Measurements from ENCODE around the gene FAM169A. TPM values are rescaled to one million over a fixed set of nuclear protein-coding genes. Genes with fewer than 3 reads are reported as not detected.
A peak's percentile ranks its signal among the peaks of the same experiment; 100 is the strongest.
"Not testable (repeated sequence)": the region's sequence is repeated elsewhere in the genome, so short reads cannot be mapped to it uniquely, and the experiment has no call there.

Gene FAM169A
- total and polyA plus RNA-seq, 3 experiments from 2014 or later: 8.4 to 9.2 (median 8.6) TPM

DNA sequence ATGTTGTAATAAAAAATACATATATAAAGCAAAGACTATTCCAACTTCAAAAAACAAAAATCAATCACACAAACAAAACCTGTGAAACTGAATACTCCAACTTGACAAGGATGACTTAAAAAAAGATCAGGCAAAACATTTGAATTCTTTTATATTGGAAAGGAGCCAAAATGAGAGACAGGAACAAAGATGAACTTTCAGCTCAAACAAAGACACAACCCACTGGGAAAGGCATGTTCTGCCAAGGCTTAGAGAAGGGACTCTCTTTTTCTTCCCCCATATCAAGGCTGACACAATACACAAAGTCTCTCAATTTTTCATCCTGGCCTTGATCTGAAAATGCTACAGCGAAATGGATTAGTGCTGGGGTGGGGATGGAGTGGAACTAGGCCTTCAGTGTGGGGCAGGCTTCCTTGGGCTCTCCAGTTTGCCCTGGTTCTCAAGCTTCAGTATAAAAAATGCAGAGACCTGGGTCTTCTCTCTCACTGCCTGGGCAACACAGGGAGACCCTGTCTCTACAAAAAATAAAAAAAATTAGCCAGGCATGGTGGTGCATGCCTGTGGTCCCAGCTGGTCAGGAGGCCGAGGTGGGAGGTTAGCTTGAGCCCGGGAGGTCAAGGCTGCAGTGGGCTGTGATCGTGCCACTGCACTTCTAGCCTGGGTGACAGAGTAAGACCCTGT lies 11.6 kb upstream of the FAM169A start:
- H3K9me3 Mint-ChIP-seq: no peaks in the 10 kb centered on the region

DNA sequence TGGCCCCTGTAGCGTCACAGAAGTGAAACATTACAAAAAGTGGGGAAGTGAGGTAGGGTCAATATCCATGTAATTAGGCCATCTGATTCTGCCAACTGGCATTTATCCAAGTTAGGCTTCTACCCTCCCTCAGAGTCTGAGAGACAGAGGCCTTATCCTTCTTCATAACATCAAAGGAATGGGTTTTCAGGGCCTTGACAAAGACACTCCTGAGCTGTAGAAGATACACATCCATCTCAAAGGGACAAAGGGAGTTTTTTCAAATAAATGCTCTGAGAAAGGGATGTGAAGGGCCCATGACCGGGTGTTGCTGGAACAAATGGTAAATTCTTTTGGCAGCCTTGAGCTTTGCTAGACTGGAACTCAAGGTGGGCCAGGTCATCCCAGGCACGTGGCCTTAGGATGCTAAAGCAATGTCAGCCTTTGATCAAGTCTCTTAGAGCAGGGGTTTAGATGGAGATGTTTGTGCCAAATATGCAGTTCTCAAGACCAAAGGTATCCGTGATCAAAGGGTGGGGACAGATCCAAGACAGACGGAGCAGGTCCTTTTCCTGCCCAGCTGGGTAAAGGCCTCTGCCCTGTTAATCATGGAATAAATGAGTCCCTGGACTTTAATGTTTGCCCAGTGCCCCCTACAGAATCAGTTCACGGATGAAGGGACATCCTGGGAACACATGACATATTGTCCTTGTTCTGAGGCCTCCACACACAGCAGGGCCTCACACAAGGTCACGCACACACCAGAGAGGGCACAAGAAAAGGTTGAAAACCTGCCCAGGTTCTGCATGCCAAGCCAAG lies 10.0 kb upstream of the FAM169A start:
- Mint-ChIP-seq H3K9me3 (no peaks in the 10 kb centered on the region), H3K36me3 (peaks cover 0 to 3% (median 2%) of the 10 kb centered on the region in 3 donors), H3K4me3 (no peak overlapping the region), H3K4me1 (no peaks in the 10 kb centered on the region), H3K27me3 (peaks cover 4 to 5% of the 10 kb centered on the region in 2 donors), H3K27ac (peak overlapping the region in 1 of 8 donors; percentile 38)
- H3K4me3 ChIP-seq (ENCODE audit: low read length): no peak overlapping the region
- no peaks in the 10 kb centered on the region for H3K27me3 ChIP-seq (ENCODE audit: insufficient read depth, low read length, poor library complexity, severe bottlenecking)
- no peaks in the 10 kb centered on the region for H3K36me3 ChIP-seq (ENCODE audit: insufficient read depth, low read length)
- ChIA-PET CTCF (interaction anchor here (1.0 to 1.1 kb wide), 2 partner anchors 15 to 17 kb away, joined by 3 to 4 read pairs; no protein-coding TSS in a partner anchor), POLR2A (no interaction called here)
- H3K4me1 ChIP-seq (ENCODE audit: insufficient read depth, low read length): no peaks in the 10 kb centered on the region
- no peak for DNase-seq
- H3K9me3 ChIP-seq (ENCODE audit: low read length): no peaks in the 10 kb centered on the region
- no peak overlapping the region for H3K27ac ChIP-seq (ENCODE audit: low read depth, low read length)

More for the DNA sequence above, 11.6 kb upstream of the FAM169A start:
- H3K4me3 ChIP-seq (ENCODE audit: low read length): no peak overlapping the region
- POLR2A ChIA-PET: no interaction called here
- H3K9me3 ChIP-seq (ENCODE audit: low read length): no peaks in the 10 kb centered on the region
- H3K36me3 ChIP-seq (ENCODE audit: insufficient read depth, low read length): no peaks in the 10 kb centered on the region
- H3K27me3 ChIP-seq (ENCODE audit: insufficient read depth, low read length, poor library complexity, severe bottlenecking): no peaks in the 10 kb centered on the region
- no peak overlapping the region for H3K27ac ChIP-seq (ENCODE audit: low read depth, low read length)
- Mint-ChIP-seq H3K36me3 (peaks cover 0 to 3% (median 2%) of the 10 kb centered on the region in 3 donors), H3K27ac (peak overlapping the region in 1 of 8 donors; percentile 31), H3K27me3 (peaks cover 1 to 5% of the 10 kb centered on the region in 2 donors), H3K4me3 (no peak overlapping the region), H3K4me1 (no peaks in the 10 kb centered on the region)
- H3K4me1 ChIP-seq (ENCODE audit: insufficient read depth, low read length): no peaks in the 10 kb centered on the region
- CTCF ChIA-PET: no interaction called here
- DNase-seq: no peak

DNA sequence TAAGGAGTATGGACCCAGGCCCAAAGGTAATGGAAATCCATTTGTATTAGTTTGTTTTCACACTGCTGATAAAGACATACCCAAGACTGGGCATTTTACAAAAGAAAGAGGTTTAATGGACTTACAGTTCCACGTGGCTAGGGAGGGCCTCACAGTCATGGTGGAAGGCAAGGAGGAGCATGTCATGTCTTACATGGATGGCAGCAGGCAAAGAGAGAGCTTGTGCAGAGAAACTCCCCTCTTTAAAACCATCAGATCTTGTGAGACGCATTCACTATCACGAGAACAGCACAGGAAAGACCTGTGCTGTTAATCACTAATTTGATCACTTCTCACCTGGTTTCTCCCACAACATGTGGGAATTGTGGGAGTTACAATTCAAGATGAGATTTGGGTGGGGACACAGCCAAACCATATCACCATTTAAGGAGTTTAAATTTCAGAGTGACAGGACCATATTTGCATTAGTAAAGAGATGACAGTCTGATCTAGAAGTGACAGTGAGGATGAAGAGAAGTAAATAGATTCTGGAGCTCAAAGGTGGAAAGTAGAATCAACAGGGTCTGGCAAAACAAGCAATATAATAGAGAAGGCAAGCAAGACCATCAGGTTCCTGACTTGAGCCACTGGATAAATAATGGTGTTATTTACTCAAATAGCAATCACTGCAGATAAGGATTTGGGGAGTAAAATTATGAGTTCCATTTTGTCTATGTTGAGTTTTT lies 7.5 kb upstream of the FAM169A start:
- POLR2A ChIA-PET: no interaction called here
- H3K27me3 ChIP-seq (ENCODE audit: insufficient read depth, low read length, poor library complexity, severe bottlenecking): no peaks in the 10 kb centered on the region
- no peak overlapping the region for H3K27ac ChIP-seq (ENCODE audit: low read depth, low read length)
- H3K36me3 ChIP-seq (ENCODE audit: insufficient read depth, low read length): no peaks in the 10 kb centered on the region
- peaks cover 0 to 3% (median 0%) of the 10 kb centered on the region in 3 donors for H3K36me3 Mint-ChIP-seq
- H3K4me3 Mint-ChIP-seq: no peak overlapping the region
- H3K4me3 ChIP-seq (ENCODE audit: low read length): no peak overlapping the region
- H3K4me1 Mint-ChIP-seq: peaks cover 0 to 4% (median 0%) of the 10 kb centered on the region in 3 donors
- CTCF ChIA-PET: no interaction called here
- H3K9me3 Mint-ChIP-seq: no peaks in the 10 kb centered on the region
- H3K9me3 ChIP-seq (ENCODE audit: low read length): no peaks in the 10 kb centered on the region
- H3K4me1 ChIP-seq (ENCODE audit: insufficient read depth, low read length): no peaks in the 10 kb centered on the region
- no peak overlapping the region for H3K27ac Mint-ChIP-seq
- peaks cover 4 to 8% of the 10 kb centered on the region in 2 donors for H3K27me3 Mint-ChIP-seq
- DNase-seq: no peak

DNA sequence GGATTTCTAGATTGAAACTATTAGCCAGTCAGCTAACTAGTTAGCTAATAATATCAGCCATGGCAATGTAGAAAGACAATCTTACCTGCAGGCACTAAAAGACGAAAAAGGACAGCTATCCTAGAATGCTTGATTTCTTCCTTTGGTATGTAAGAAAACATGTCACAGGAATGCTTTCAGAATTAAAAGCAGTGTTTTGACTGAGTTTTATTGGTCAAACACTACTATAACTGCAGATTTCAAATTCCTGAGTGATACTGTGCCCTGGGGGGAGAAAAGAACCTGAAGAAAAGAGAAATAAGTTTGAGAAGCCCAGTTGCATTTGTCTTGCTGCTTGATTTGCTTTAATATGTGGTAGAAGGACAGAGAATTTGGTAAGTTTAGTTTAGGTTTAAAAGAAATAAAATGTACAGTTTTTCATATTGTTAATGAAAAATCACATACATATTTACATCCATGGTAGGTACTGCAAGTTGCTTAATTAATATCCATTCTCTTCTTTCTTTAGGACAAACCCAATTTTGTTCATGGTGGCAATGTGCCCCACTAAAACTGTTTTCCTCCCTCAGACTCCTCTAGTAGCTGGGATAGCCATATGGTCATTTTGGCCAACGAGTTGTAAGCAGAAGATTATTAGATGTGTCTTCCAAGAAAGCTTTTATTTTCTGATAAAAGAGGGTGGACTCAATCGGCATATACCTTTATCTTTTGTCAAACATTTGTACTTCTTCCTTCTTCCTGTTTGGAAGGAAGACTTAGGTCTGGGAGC lies 4.3 kb upstream of the FAM169A start:
- Mint-ChIP-seq H3K27ac (no peak overlapping the region), H3K36me3 (peaks cover 0 to 4% (median 3%) of the 10 kb centered on the region in 3 donors), H3K27me3 (peaks cover 6 to 18% of the 10 kb centered on the region in 2 donors), H3K9me3 (no peaks in the 10 kb centered on the region), H3K4me1 (peaks cover 7 to 8% (median 7%) of the 10 kb centered on the region in 3 donors), H3K4me3 (no peak overlapping the region)
- H3K27me3 ChIP-seq (ENCODE audit: insufficient read depth, low read length, poor library complexity, severe bottlenecking): no peaks in the 10 kb centered on the region
- CTCF ChIA-PET: no interaction called here
- H3K27ac ChIP-seq (ENCODE audit: low read depth, low read length): no peak overlapping the region
- POLR2A ChIA-PET: no interaction called here
- H3K4me3 ChIP-seq (ENCODE audit: low read length): no peak overlapping the region
- H3K9me3 ChIP-seq (ENCODE audit: low read length): no peaks in the 10 kb centered on the region
- DNase-seq: no peak
- H3K36me3 ChIP-seq (ENCODE audit: insufficient read depth, low read length): no peaks in the 10 kb centered on the region
- peaks cover 7% of the 10 kb centered on the region for H3K4me1 ChIP-seq (ENCODE audit: insufficient read depth, low read length)

DNA sequence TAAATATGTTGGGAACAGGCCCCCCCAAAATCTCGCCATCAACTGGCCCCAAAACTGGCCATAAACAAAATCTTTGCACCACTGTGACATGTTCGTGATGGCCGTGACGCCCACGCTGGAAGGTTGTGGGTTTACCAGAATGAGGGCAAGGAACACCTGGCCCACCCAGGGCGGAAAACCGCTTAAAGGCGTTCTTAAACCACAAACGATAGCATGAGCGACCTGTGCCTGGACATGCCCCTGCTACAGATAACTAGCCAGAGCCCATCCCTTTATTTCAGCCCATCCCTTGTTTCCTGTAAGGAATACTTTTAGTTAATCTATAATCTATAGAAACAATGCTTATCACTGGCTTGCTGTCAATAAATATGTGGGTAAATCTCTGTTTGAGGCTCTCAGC lies 3.2 kb upstream of the FAM169A start:
- POLR2A ChIA-PET; H3K36me3 ChIP-seq (ENCODE audit: insufficient read depth, low read length); DNase-seq; H3K9me3 Mint-ChIP-seq; H3K27ac ChIP-seq (ENCODE audit: low read depth, low read length); H3K27me3 ChIP-seq (ENCODE audit: insufficient read depth, low read length, poor library complexity, severe bottlenecking); H3K4me3 ChIP-seq (ENCODE audit: low read length); H3K36me3 Mint-ChIP-seq; H3K9me3 ChIP-seq (ENCODE audit: low read length); CTCF ChIA-PET: not testable (repeated sequence)
- Mint-ChIP-seq H3K4me1 (peaks cover 17 to 18% (median 18%) of the 10 kb centered on the region in 3 donors), H3K27me3 (peaks cover 10 to 28% of the 10 kb centered on the region in 2 donors), H3K27ac (peak overlapping the region in 4 of 8 donors; percentile 29 to 81 (median 53)), H3K4me3 (peak overlapping the region in 6 of 7 donors; percentile 1 to 81 (median 47))
- peaks cover 17% of the 10 kb centered on the region for H3K4me1 ChIP-seq (ENCODE audit: insufficient read depth, low read length)

DNA sequence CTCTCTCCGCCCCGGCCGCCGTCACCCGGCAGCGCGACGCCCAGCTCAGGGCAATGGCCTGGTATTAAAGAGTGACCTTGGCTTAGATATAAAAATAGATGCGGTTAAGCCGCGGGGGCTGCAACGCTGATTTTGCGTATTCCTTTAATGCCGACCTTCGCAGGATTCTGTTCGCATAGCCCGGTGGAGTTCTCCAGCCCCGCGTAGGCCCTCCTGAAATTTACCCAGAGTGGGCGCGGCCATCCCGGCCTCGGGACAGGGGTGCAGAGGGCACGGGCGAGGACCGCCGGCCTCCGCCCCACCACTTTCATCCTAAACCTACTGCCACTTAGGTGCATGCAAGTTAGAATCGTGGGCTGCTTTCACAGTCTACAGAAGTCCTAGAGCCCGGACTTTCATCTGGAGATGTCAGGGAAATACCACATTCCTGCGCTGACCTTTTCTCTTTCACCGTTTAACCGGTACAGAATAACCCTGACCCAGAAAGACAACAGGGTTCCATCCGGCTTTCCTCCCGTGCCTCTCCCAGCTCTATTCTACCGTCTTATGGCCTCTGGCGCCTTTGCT lies 492 bp upstream of the FAM169A start:
- peaks cover 34% of the 10 kb centered on the region for H3K4me1 ChIP-seq (ENCODE audit: insufficient read depth, low read length)
- H3K4me3 ChIP-seq (ENCODE audit: low read length): peak overlapping the region; percentile 69
- H3K36me3 ChIP-seq (ENCODE audit: insufficient read depth, low read length): no peaks in the 10 kb centered on the region
- H3K9me3 ChIP-seq (ENCODE audit: low read length): no peaks in the 10 kb centered on the region
- ChIA-PET CTCF (interaction anchor here (1.0 to 1.9 kb wide), 2 partner anchors 100 to 370 kb away, joined by 4 to 9 read pairs; partner anchors contain the start of genes ANKRD31, GFM2 and NSA2), POLR2A (interaction anchor here (1.9 kb wide), 2 partner anchors 100 to 470 kb away, joined by 4 to 8 read pairs; partner anchors contain the start of genes GFM2, HMGCR and NSA2)
- H3K4me1 Mint-ChIP-seq: peaks cover 40 to 43% (median 40%) of the 10 kb centered on the region in 3 donors
- H3K27ac ChIP-seq (ENCODE audit: low read depth, low read length): peak overlapping the region; percentile 52
- peak overlapping the region; percentile 84 to 94 (median 87) for H3K4me3 Mint-ChIP-seq
- peaks cover 0 to 7% (median 0%) of the 10 kb centered on the region in 3 donors for H3K36me3 Mint-ChIP-seq
- no peak for DNase-seq
- peak overlapping the region; percentile 83 to 94 (median 90) for H3K27ac Mint-ChIP-seq
- H3K27me3 ChIP-seq (ENCODE audit: insufficient read depth, low read length, poor library complexity, severe bottlenecking): no peaks in the 10 kb centered on the region
- H3K27me3 Mint-ChIP-seq: peaks cover 7 to 23% of the 10 kb centered on the region in 2 donors
- no peaks in the 10 kb centered on the region for H3K9me3 Mint-ChIP-seq

DNA sequence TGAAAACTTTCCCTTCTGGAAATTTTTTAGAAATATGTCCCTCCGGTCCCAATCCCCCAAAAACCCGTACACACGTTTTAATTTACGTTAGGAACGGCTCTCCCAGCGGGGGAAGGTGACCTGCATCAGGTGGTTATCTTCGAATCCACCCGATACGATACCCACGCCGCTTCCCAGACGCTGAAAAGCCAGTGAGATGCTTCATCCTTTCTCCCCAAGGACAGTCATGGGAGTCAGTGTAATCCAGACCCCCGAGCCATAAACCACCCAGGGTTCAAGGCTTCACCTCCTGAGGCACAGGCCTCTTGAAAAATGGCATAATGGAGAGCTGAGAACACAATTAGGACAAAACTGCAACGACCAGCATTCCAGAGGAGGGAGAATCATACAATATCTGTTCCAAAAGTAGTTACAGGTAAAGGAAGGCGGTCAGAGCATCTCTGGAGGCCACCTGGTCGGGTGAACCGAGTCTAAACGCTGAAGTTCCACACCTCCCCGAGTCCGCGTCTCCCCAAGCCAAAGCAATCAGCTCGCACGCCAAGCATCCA lies 857 bp downstream of the FAM169A start:
- CTCF ChIA-PET: interaction anchor here (1.0 kb wide), 1 partner anchor 99 kb away, joined by 4 read pairs; the partner anchor contains the start of genes GFM2 and NSA2
- POLR2A ChIA-PET: interaction anchor here (0.7 to 1.9 kb wide), 3 partner anchors 99 to 471 kb away, joined by 4 to 8 read pairs (median 4); partner anchors contain the start of genes ANKRD31, GFM2, HMGCR and NSA2

More for the DNA sequence above, 857 bp downstream of the FAM169A start:
- peaks cover 46 to 54% (median 52%) of the 10 kb centered on the region in 3 donors for H3K4me1 Mint-ChIP-seq
- H3K36me3 ChIP-seq (ENCODE audit: insufficient read depth, low read length): no peaks in the 10 kb centered on the region
- H3K36me3 Mint-ChIP-seq: peaks cover 0 to 7% (median 0%) of the 10 kb centered on the region in 3 donors
- peaks cover 7 to 22% of the 10 kb centered on the region in 2 donors for H3K27me3 Mint-ChIP-seq
- peak overlapping the region; percentile 52 for H3K27ac ChIP-seq (ENCODE audit: low read depth, low read length)
- H3K9me3 ChIP-seq (ENCODE audit: low read length): no peaks in the 10 kb centered on the region
- peaks cover 34% of the 10 kb centered on the region for H3K4me1 ChIP-seq (ENCODE audit: insufficient read depth, low read length)
- peak overlapping the region; percentile 86 to 96 (median 92) for H3K4me3 Mint-ChIP-seq
- H3K27me3 ChIP-seq (ENCODE audit: insufficient read depth, low read length, poor library complexity, severe bottlenecking): no peaks in the 10 kb centered on the region
- DNase-seq: no peak
- no peaks in the 10 kb centered on the region for H3K9me3 Mint-ChIP-seq
- H3K27ac Mint-ChIP-seq: peak overlapping the region; percentile 42 to 97 (median 88)
- H3K4me3 ChIP-seq (ENCODE audit: low read length): peak overlapping the region; percentile 88
